Stimulated activated naive CD8-positive, alpha-beta T cell treated with anti-CD3 and anti-CD28 coated beads, Interleukin-15, amount 100 ng/mL, for 72 hours (primary cell): ENCODE results near the gene LDLRAD4.
A peak's percentile ranks its signal among the peaks of the same experiment; 100 is the strongest.

Experiments
- ATAC-seq: fragments of 150-1000 bp; cut with Tn5 transposase; 2 replicates; pipeline ENCODE4 v1.10.0; 2021; ENCODE audit warnings: mild to moderate bottlenecking, moderate library complexity
- DNase-seq, 2 donors: peaks; one replicate each; pipeline ENCODE4 v3.0.0; 2021 to 2022
- H3K27ac Mint-ChIP-seq, 2 donors: one replicate each; pipeline ENCODE4 v1.8.0; 2022; ENCODE audit warnings: mild to moderate bottlenecking in 2 of 2, mixed read lengths in 2 of 2, moderate library complexity in 2 of 2
- H3K27me3 Mint-ChIP-seq: one replicate; pipeline ENCODE4 v1.8.0; 2022; ENCODE audit warnings: mixed read lengths
- H3K4me1 Mint-ChIP-seq: one replicate; pipeline ENCODE4 v1.8.0; 2022; ENCODE audit warnings: mild to moderate bottlenecking, mixed read lengths
- H3K4me3 Mint-ChIP-seq, 2 donors: one replicate each; pipeline ENCODE4 v1.8.0; 2022; ENCODE audit warnings: mild to moderate bottlenecking in 2 of 2, mixed read lengths in 2 of 2, moderate library complexity in 1 of 2
- H3K9me3 Mint-ChIP-seq, 2 donors: one replicate each; pipeline ENCODE4 v1.8.0; 2022; ENCODE audit warnings: mixed read lengths in 2 of 2

Gene LDLRAD4

GRCh38 chr18:13406736-13407135 is 188.2 kb downstream of the LDLRAD4 start:
- peaks cover 3 to 6% of the 10 kb centered on the region in 2 donors for H3K9me3 Mint-ChIP-seq
- DNase-seq (no peak), ATAC-seq (no peak)
- H3K4me1 Mint-ChIP-seq = peaks cover 13% of the 10 kb centered on the region
- H3K4me3 Mint-ChIP-seq = no peak overlapping the region
- H3K27me3 Mint-ChIP-seq = no peaks in the 10 kb centered on the region
- H3K27ac Mint-ChIP-seq = no peak overlapping the region

- Mint-ChIP-seq H3K27me3 (no peaks in the 10 kb centered on the region), H3K27ac (no peak overlapping the region), H3K9me3 (peaks cover 10 to 13% of the 10 kb centered on the region in 2 donors), H3K4me1 (peaks cover 6% of the 10 kb centered on the region), H3K4me3 (no peak overlapping the region)
- DNase-seq (no peak), ATAC-seq (no peak)
Measured at GRCh38 chr18:13407484-13407883, 188.9 kb downstream of the LDLRAD4 start.

- Mint-ChIP-seq H3K4me1 (no peaks in the 10 kb centered on the region), H3K27me3 (no peaks in the 10 kb centered on the region), H3K4me3 (no peak overlapping the region), H3K9me3 (peaks cover 15 to 17% of the 10 kb centered on the region in 2 donors), H3K27ac (no peak overlapping the region)
- ATAC-seq (no peak), DNase-seq (no peak)
Measured at GRCh38 chr18:13409026-13409425, 190.5 kb downstream of the LDLRAD4 start.

GRCh38 chr18:13409997-13410396 is 191.4 kb downstream of the LDLRAD4 start:
- ATAC-seq (no peak), DNase-seq (no peak)
- H3K27ac Mint-ChIP-seq = peak overlapping the region in 1 of 2 donors; percentile 14
- H3K9me3 Mint-ChIP-seq = peaks cover 15 to 17% of the 10 kb centered on the region in 2 donors
- H3K4me1 Mint-ChIP-seq = peaks cover 8% of the 10 kb centered on the region
- no peaks in the 10 kb centered on the region for H3K27me3 Mint-ChIP-seq
- no peak overlapping the region for H3K4me3 Mint-ChIP-seq

- Mint-ChIP-seq H3K27me3 (no peaks in the 10 kb centered on the region), H3K27ac (no peak overlapping the region), H3K4me3 (no peak overlapping the region), H3K9me3 (peaks cover 15 to 17% of the 10 kb centered on the region in 2 donors), H3K4me1 (peaks cover 13% of the 10 kb centered on the region)
- ATAC-seq = no peak
- no peak for DNase-seq
Measured at GRCh38 chr18:13410471-13410870, 191.9 kb downstream of the LDLRAD4 start.

GRCh38 chr18:13412017-13412416 is 193.5 kb downstream of the LDLRAD4 start:
- H3K27ac Mint-ChIP-seq = no peak overlapping the region

GRCh38 chr18:13412901-13413300 is 194.3 kb downstream of the LDLRAD4 start:
- DNase-seq (no peak), ATAC-seq (no peak)
- H3K4me1 Mint-ChIP-seq = peaks cover 35% of the 10 kb centered on the region
- H3K4me3 Mint-ChIP-seq = no peak overlapping the region
- H3K9me3 Mint-ChIP-seq = peaks cover 15 to 17% of the 10 kb centered on the region in 2 donors
- H3K27ac Mint-ChIP-seq = no peak overlapping the region
- no peaks in the 10 kb centered on the region for H3K27me3 Mint-ChIP-seq

More at GRCh38 chr18:13412017-13412416, 193.5 kb downstream of the LDLRAD4 start:
- DNase-seq = no peak
- no peak for ATAC-seq
- H3K4me1 Mint-ChIP-seq = peaks cover 28% of the 10 kb centered on the region
- H3K9me3 Mint-ChIP-seq = peaks cover 15 to 17% of the 10 kb centered on the region in 2 donors
- H3K27me3 Mint-ChIP-seq = no peaks in the 10 kb centered on the region
- no peak overlapping the region for H3K4me3 Mint-ChIP-seq

- Mint-ChIP-seq H3K9me3 (peaks cover 15 to 17% of the 10 kb centered on the region in 2 donors), H3K27me3 (no peaks in the 10 kb centered on the region), H3K4me1 (peaks cover 41% of the 10 kb centered on the region), H3K4me3 (no peak overlapping the region), H3K27ac (no peak overlapping the region)
- ATAC-seq (no peak), DNase-seq (no peak)
Measured at GRCh38 chr18:13414102-13414501, 195.5 kb downstream of the LDLRAD4 start.

- Mint-ChIP-seq H3K4me3 (no peak overlapping the region), H3K9me3 (peaks cover 15 to 17% of the 10 kb centered on the region in 2 donors), H3K27ac (no peak overlapping the region), H3K4me1 (peaks cover 41% of the 10 kb centered on the region), H3K27me3 (no peaks in the 10 kb centered on the region)
- no peak for DNase-seq
- ATAC-seq = no peak
Measured at GRCh38 chr18:13414521-13414920, 196.0 kb downstream of the LDLRAD4 start.

GRCh38 chr18:13415736-13416135 is 197.2 kb downstream of the LDLRAD4 start:
- ATAC-seq (peak; percentile 37), DNase-seq (no peak)
- H3K27ac Mint-ChIP-seq = peak overlapping the region in 1 of 2 donors; percentile 89
- H3K4me1 Mint-ChIP-seq = peaks cover 46% of the 10 kb centered on the region
- H3K9me3 Mint-ChIP-seq = peaks cover 15 to 17% of the 10 kb centered on the region in 2 donors
- H3K27me3 Mint-ChIP-seq = no peaks in the 10 kb centered on the region
- H3K4me3 Mint-ChIP-seq = peak overlapping the region in 1 of 2 donors; percentile 36

- DNase-seq (no peak), ATAC-seq (peak; percentile 69)
- Mint-ChIP-seq H3K27ac (no peak overlapping the region), H3K4me1 (peaks cover 51% of the 10 kb centered on the region), H3K9me3 (peaks cover 15 to 16% of the 10 kb centered on the region in 2 donors), H3K27me3 (no peaks in the 10 kb centered on the region), H3K4me3 (peak overlapping the region; percentile 36 to 42)
Measured at GRCh38 chr18:13416208-13416607, 197.6 kb downstream of the LDLRAD4 start.

GRCh38 chr18:13416848-13417247 is 198.3 kb downstream of the LDLRAD4 start:
- Mint-ChIP-seq H3K9me3 (peaks cover 10 to 12% of the 10 kb centered on the region in 2 donors), H3K27ac (peak overlapping the region in 1 of 2 donors; percentile 65), H3K4me1 (peaks cover 57% of the 10 kb centered on the region), H3K27me3 (no peaks in the 10 kb centered on the region), H3K4me3 (no peak overlapping the region)
- DNase-seq (no peak), ATAC-seq (no peak)

GRCh38 chr18:13418013-13418710 is 199.6 kb downstream of the LDLRAD4 start:
- ATAC-seq (no peak), DNase-seq (no peak)
- H3K9me3 Mint-ChIP-seq = no peaks in the 10 kb centered on the region
- peaks cover 62% of the 10 kb centered on the region for H3K4me1 Mint-ChIP-seq
- H3K4me3 Mint-ChIP-seq = no peak overlapping the region
- H3K27ac Mint-ChIP-seq = no peak overlapping the region
- no peaks in the 10 kb centered on the region for H3K27me3 Mint-ChIP-seq

- peak; percentile 73 for ATAC-seq
- peaks cover 59% of the 10 kb centered on the region for H3K4me1 Mint-ChIP-seq
- no peaks in the 10 kb centered on the region for H3K27me3 Mint-ChIP-seq
- DNase-seq = no peak
- peak overlapping the region; percentile 76 to 87 for H3K27ac Mint-ChIP-seq
- H3K4me3 Mint-ChIP-seq = peak overlapping the region; percentile 32 to 71
- no peaks in the 10 kb centered on the region for H3K9me3 Mint-ChIP-seq
Measured at GRCh38 chr18:13420969-13421686, 202.6 kb downstream of the LDLRAD4 start.

- peaks cover 46% of the 10 kb centered on the region for H3K4me1 Mint-ChIP-seq
- no peak overlapping the region for H3K4me3 Mint-ChIP-seq
- H3K27ac Mint-ChIP-seq = no peak overlapping the region
- H3K27me3 Mint-ChIP-seq = no peaks in the 10 kb centered on the region
- ATAC-seq (no peak), DNase-seq (no peak)
- no peaks in the 10 kb centered on the region for H3K9me3 Mint-ChIP-seq
Measured at GRCh38 chr18:13422541-13423147, 204.1 kb downstream of the LDLRAD4 start.

GRCh38 chr18:13423352-13423751 is 204.8 kb downstream of the LDLRAD4 start:
- Mint-ChIP-seq H3K27me3 (no peaks in the 10 kb centered on the region), H3K9me3 (no peaks in the 10 kb centered on the region), H3K27ac (no peak overlapping the region), H3K4me1 (peaks cover 46% of the 10 kb centered on the region), H3K4me3 (no peak overlapping the region)
- DNase-seq = no peak
- ATAC-seq = no peak
